B cell (primary cell): ENCODE data around the gene ARHGAP45. TPM values are rescaled to one million over a fixed set of nuclear protein-coding genes. Genes with fewer than 3 reads are reported as not detected.

Experiments
- ATAC-seq: fragments of 200-7000 bp; cut with Tn5 transposase; one replicate; pipeline ENCODE4 v1.10.0; 2021; ENCODE audit warnings: low read depth, mild to moderate bottlenecking, moderate number of reproducible peaks, moderate library complexity
- CTCF ChIA-PET: fragments of 350-600 bp; sonication (Branson Sonifier 250); formaldehyde crosslinking; loops from one replicate; lab custom pipeline; 2021; ENCODE audit warnings: antibody characterized with exemption, inconsistent platforms; lab: Charles Lee
- POLR2A ChIA-PET: fragments of 350-600 bp; sonication (Branson Sonifier 250); formaldehyde crosslinking; loops from one replicate; lab custom pipeline; 2021; ENCODE audit warnings: antibody characterized with exemption; lab: Charles Lee
- DNase-seq: peaks from one replicate; pipeline ENCODE4 v3.0.0; 2013
- H2AFZ ChIP-seq: 2 replicates; pipeline ENCODE4 v1.6.1; 2012; ENCODE audit warnings: mild to moderate bottlenecking, low read depth, low read length; ENCODE audit not compliant: insufficient read depth, poor library complexity, severe bottlenecking
- H3K27ac ChIP-seq, 2 donors: 1 replicate in 1 of 2; 2 replicates in 1 of 2; pipeline ENCODE4 v1.5.1; 2012 to 2013; ENCODE audit warnings: low read length in 2 of 2, mild to moderate bottlenecking in 2 of 2, moderate library complexity in 1 of 2
- H3K27me3 ChIP-seq, 4 experiments: fragments of 200-600 bp in 1 of 4; sonication (generic) in 1 of 4; replicated peaks in 1 of 4; 1 replicate in 2 of 4; 2 replicates in 2 of 4; pipeline versions ENCODE4 v1.6.1 to v1.7.0; 2013 to 2016; ENCODE audit warnings: low read length in 3 of 4, mild to moderate bottlenecking in 2 of 4, mixed read lengths in 1 of 4, moderate library complexity in 1 of 4; ENCODE audit not compliant: insufficient read depth in 4 of 4, control insufficient read depth in 3 of 4; ENCODE audit errors: control extremely low read depth in 1 of 4
- H3K36me3 ChIP-seq, 2 experiments: replicated peaks in 1 of 2; 1 replicate in 1 of 2; 2 replicates in 1 of 2; pipeline versions ENCODE4 v1.6.1 to v1.7.1; 2013; ENCODE audit warnings: low read length in 1 of 2; ENCODE audit not compliant: insufficient read depth in 2 of 2, control insufficient read depth in 1 of 2; ENCODE audit errors: control extremely low read depth in 1 of 2, extremely low read depth in 1 of 2
- H3K4me1 ChIP-seq, 2 donors: fragments of 200-600 bp in 1 of 2; sonication (generic) in 1 of 2; 1 replicate in 1 of 2; 2 replicates in 1 of 2; pipeline versions ENCODE4 v1.5.1 to v1.6.1; 2013 to 2017; ENCODE audit warnings: low read length in 2 of 2; ENCODE audit not compliant: control insufficient read depth in 2 of 2, insufficient read depth in 2 of 2
- H3K4me2 ChIP-seq: replicated peaks from 2 replicates; pipeline ENCODE3; 2012; ENCODE audit warnings: mild to moderate bottlenecking, low read depth, low read length; ENCODE audit not compliant: poor library complexity, severe bottlenecking
- H3K4me3 ChIP-seq, 5 experiments: fragments of 200-600 bp in 1 of 5; sonication (generic) in 1 of 5; 1 replicate in 3 of 5; 2 replicates in 2 of 5; pipeline versions ENCODE4 v1.5.1 to v1.7.0; 2011 to 2016; ENCODE audit warnings: low read length in 4 of 5, mild to moderate bottlenecking in 4 of 5, low read depth in 2 of 5, control low read depth in 1 of 5, moderate library complexity in 1 of 5; ENCODE audit not compliant: insufficient read depth in 1 of 5; ENCODE audit errors: control extremely low read depth in 1 of 5, extremely low read depth in 1 of 5
- H3K79me2 ChIP-seq: fragments of 200-600 bp; sonication (generic); one replicate; pipeline ENCODE4 v1.6.0; 2016; ENCODE audit warnings: low read length; ENCODE audit not compliant: control insufficient read depth, insufficient read depth
- H3K9ac ChIP-seq: fragments of 200-600 bp; sonication (generic); 2 replicates; pipeline ENCODE4 v1.6.1; 2017; ENCODE audit warnings: mild to moderate bottlenecking, low read length, moderate library complexity
- H3K9me3 ChIP-seq, 3 donors: one replicate each; pipeline versions ENCODE4 v1.6.1 to v1.7.1; 2013; ENCODE audit warnings: low read length in 2 of 3; ENCODE audit not compliant: control insufficient read depth in 2 of 3, insufficient read depth in 1 of 3; ENCODE audit errors: control extremely low read depth in 1 of 3
- H4K20me1 ChIP-seq: 2 replicates; pipeline ENCODE4 v1.6.0; 2012; ENCODE audit warnings: mild to moderate bottlenecking, low read length; ENCODE audit not compliant: insufficient read depth, control insufficient read depth, poor library complexity, severe bottlenecking
- H3K27ac Mint-ChIP-seq: one replicate; pipeline ENCODE4 v1.8.0; 2021; ENCODE audit warnings: mixed read lengths
- H3K27me3 Mint-ChIP-seq: one replicate; pipeline ENCODE4 v1.8.0; 2021; ENCODE audit warnings: mixed read lengths
- H3K4me1 Mint-ChIP-seq: one replicate; pipeline ENCODE4 v1.8.0; 2021; ENCODE audit warnings: mixed read lengths
- H3K4me3 Mint-ChIP-seq: one replicate; pipeline ENCODE4 v1.8.0; 2021; ENCODE audit warnings: mixed read lengths
- H3K9me3 Mint-ChIP-seq: one replicate; pipeline ENCODE4 v1.8.0; 2022; ENCODE audit warnings: mixed read lengths; ENCODE audit not compliant: insufficient read depth
- CTCF ChIP-seq: fragments of 200-600 bp; IDR thresholded peaks from one replicate; pipeline ENCODE4 v1.8.0; 2022; ENCODE audit warnings: antibody characterized with exemption, mild to moderate bottlenecking
- EZH2 ChIP-seq: IDR thresholded peaks from 2 replicates; pipeline ENCODE4 v1.6.1; 2012; ENCODE audit warnings: borderline replicate concordance, low read depth, mild to moderate bottlenecking, moderate library complexity, low read length; ENCODE audit not compliant: insufficient read depth, poor library complexity, severe bottlenecking
- WGBS: methylation state at CpG from one replicate; pipeline ENCODE4 v1.1.5; 2013; ENCODE audit warnings: missing lambda C conversion rate; ENCODE audit not compliant: insufficient coverage; 5-methylcytosine and 5-hydroxymethylcytosine counted together
- intact Hi-C: fragments of 100-400 bp; cut with micrococcal nuclease; formaldehyde crosslinking; loops from one replicate; pipeline ENCODE4 v1.10.0; 2022
- polyA plus RNA-seq: library from polyadenylated mRNA; depleted of rRNA; stranded (reverse); fragments of >200 nt; gene quantifications from 2 replicates; pipeline ENCODE4 v1.2.3, GENCODE V29; 2012
- total RNA-seq, 2 donors: library from RNA; stranded (reverse); fragments of 120-200 nt in 1 of 2; gene quantifications; 1 replicate in 1 of 2; 2 replicates in 1 of 2; pipeline versions ENCODE4 v1.2.3 to v1.2.4, GENCODE V29; 2013 to 2022

ARHGAP45 gene
- total and polyA plus RNA-seq, 2 donors (not counting 1 experiment from before 2014, with no cell fraction given): 488 to 490 TPM

GRCh38 chr19:1125601-1126467 lies 58.9 kb downstream of the ARHGAP45 start:
- ChIA-PET CTCF (no interaction called here), POLR2A (interaction anchor here (0.7 kb wide), 1 partner anchor 24 kb away, joined by 4 read pairs; no protein-coding TSS in a partner anchor)
- TF ChIP-seq EZH2 (no peak), CTCF (no peak)
- 94% methylated on average over 19 of the region's 33 CpGs for WGBS
- H3K9ac ChIP-seq: no peak overlapping the region
- peaks cover 83% of the 10 kb centered on the region for H3K79me2 ChIP-seq
- no peak overlapping the region for H3K4me3 Mint-ChIP-seq
- no peak for DNase-seq
- no peaks in the 10 kb centered on the region for H3K27me3 ChIP-seq
- peaks cover 85% of the 10 kb centered on the region for H4K20me1 ChIP-seq
- no peaks in the 10 kb centered on the region for H3K9me3 ChIP-seq
- no peak overlapping the region for H3K27ac Mint-ChIP-seq
- H3K4me1 Mint-ChIP-seq: peaks cover 12% of the 10 kb centered on the region
- H3K36me3 ChIP-seq: peaks cover 1 to 62% of the 10 kb centered on the region in 2 experiments
- no peak overlapping the region for H3K4me3 ChIP-seq
- no peaks in the 10 kb centered on the region for H3K9me3 Mint-ChIP-seq
- intact Hi-C loops: no loop called here
- H3K27me3 Mint-ChIP-seq: no peaks in the 10 kb centered on the region
- no peak overlapping the region for H3K27ac ChIP-seq
- H3K4me2 ChIP-seq: no peak overlapping the region
- H2AFZ ChIP-seq: no peak overlapping the region
- H3K4me1 ChIP-seq: peaks cover 8 to 14% of the 10 kb centered on the region in 2 donors
- ATAC-seq: no peak
